Parathyroid adenoma (tissue), 2 donors: ENCODE measurements around the gene ADSL.

Experiments used
- H2AFZ ChIP-seq: fragments of 300-600 bp; sonication (generic); one replicate; pipeline ENCODE4 v1.7.0; 2017; ENCODE audit warnings: antibody characterized with exemption, mild to moderate bottlenecking
- H3K27ac ChIP-seq: fragments of 300-600 bp; sonication (generic); one replicate; pipeline ENCODE4 v1.7.0; 2017
- H3K27me3 ChIP-seq: fragments of 300-600 bp; sonication (generic); one replicate; pipeline ENCODE4 v1.7.0; 2017; ENCODE audit warnings: low read length; ENCODE audit not compliant: control insufficient read depth, insufficient read depth
- H3K36me3 ChIP-seq: fragments of 300-600 bp; sonication (generic); one replicate; pipeline ENCODE4 v1.7.0; 2017; ENCODE audit warnings: low read length; ENCODE audit not compliant: control insufficient read depth, insufficient read depth
- H3K4me1 ChIP-seq: fragments of 300-600 bp; sonication (generic); one replicate; pipeline ENCODE4 v1.7.0; 2017; ENCODE audit warnings: control low read depth
- H3K4me2 ChIP-seq: fragments of 300-600 bp; sonication (generic); one replicate; pipeline ENCODE4 v1.7.0; 2017; ENCODE audit warnings: low read length
- H3K4me3 ChIP-seq: fragments of 300-600 bp; sonication (generic); one replicate; pipeline ENCODE4 v1.7.0; 2017; ENCODE audit warnings: low read depth, low read length
- H3K79me2 ChIP-seq: fragments of 300-600 bp; sonication (generic); one replicate; pipeline ENCODE4 v1.7.0; 2017; ENCODE audit warnings: control low read depth
- H3K9ac ChIP-seq: fragments of 300-600 bp; sonication (generic); one replicate; pipeline ENCODE4 v1.7.0; 2017; ENCODE audit warnings: mild to moderate bottlenecking
- H3K9me3 ChIP-seq: fragments of 300-600 bp; sonication (generic); one replicate; pipeline ENCODE4 v1.7.0; 2017; ENCODE audit warnings: low read length; ENCODE audit not compliant: control insufficient read depth
- TF ChIP-seq, protein P1 (sequence below): fragments of 300-600 bp; sonication (generic); IDR thresholded peaks from one replicate; pipeline ENCODE4 v1.7.0; 2017; ENCODE audit warnings: antibody characterized with exemption, mild to moderate bottlenecking
- donor health status: primary hyperparathyroidism.

The ADSL gene

DNA sequence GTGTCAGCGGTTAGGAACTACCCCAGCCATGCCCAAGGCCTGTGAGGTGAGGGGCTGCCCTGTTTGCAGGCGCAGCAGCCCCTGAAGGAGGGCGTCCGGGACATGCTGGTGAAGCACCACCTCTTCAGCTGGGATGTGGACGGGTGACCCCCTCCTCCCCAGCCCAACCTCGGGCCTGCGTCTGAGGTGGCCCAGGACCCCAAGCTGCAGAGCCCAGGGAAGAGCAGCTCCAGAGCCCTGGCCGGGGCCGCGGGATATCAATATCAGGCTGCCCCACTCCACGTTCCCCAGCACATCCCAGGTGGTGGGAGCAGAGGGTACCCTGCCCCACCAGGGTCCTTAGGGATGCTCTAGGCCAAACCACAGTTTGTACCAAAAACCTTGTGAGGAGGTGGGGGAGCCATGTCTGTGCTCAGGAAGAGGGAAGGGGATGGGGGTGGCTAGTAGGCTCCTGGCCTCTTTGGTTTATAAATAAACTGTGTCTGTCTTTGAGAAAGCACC lies 63.4 kb downstream of the ADSL start:
- Histone ChIP-seq H3K9me3 (no peaks in the 10 kb centered on the region), H3K27ac (no peak overlapping the region), H2AFZ (no peak overlapping the region), H3K4me2 (no peak overlapping the region), H3K9ac (no peak overlapping the region), H3K4me1 (no peaks in the 10 kb centered on the region), H3K4me3 (no peak overlapping the region), H3K79me2 (no peaks in the 10 kb centered on the region), H3K36me3 (no peaks in the 10 kb centered on the region), H3K27me3 (no peaks in the 10 kb centered on the region)
- TF ChIP-seq, protein P1, sequence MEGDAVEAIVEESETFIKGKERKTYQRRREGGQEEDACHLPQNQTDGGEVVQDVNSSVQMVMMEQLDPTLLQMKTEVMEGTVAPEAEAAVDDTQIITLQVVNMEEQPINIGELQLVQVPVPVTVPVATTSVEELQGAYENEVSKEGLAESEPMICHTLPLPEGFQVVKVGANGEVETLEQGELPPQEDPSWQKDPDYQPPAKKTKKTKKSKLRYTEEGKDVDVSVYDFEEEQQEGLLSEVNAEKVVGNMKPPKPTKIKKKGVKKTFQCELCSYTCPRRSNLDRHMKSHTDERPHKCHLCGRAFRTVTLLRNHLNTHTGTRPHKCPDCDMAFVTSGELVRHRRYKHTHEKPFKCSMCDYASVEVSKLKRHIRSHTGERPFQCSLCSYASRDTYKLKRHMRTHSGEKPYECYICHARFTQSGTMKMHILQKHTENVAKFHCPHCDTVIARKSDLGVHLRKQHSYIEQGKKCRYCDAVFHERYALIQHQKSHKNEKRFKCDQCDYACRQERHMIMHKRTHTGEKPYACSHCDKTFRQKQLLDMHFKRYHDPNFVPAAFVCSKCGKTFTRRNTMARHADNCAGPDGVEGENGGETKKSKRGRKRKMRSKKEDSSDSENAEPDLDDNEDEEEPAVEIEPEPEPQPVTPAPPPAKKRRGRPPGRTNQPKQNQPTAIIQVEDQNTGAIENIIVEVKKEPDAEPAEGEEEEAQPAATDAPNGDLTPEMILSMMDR, result no peak

GRCh38 chr22:40410272-40410671 lies 64.0 kb downstream of the ADSL start:
- Histone ChIP-seq H3K4me2 (no peak overlapping the region), H3K79me2 (no peaks in the 10 kb centered on the region), H3K36me3 (no peaks in the 10 kb centered on the region), H2AFZ (no peak overlapping the region), H3K9me3 (no peaks in the 10 kb centered on the region), H3K27ac (no peak overlapping the region), H3K4me3 (no peak overlapping the region), H3K4me1 (no peaks in the 10 kb centered on the region), H3K27me3 (no peaks in the 10 kb centered on the region), H3K9ac (no peak overlapping the region)
- TF ChIP-seq, protein P1, result no peak

DNA sequence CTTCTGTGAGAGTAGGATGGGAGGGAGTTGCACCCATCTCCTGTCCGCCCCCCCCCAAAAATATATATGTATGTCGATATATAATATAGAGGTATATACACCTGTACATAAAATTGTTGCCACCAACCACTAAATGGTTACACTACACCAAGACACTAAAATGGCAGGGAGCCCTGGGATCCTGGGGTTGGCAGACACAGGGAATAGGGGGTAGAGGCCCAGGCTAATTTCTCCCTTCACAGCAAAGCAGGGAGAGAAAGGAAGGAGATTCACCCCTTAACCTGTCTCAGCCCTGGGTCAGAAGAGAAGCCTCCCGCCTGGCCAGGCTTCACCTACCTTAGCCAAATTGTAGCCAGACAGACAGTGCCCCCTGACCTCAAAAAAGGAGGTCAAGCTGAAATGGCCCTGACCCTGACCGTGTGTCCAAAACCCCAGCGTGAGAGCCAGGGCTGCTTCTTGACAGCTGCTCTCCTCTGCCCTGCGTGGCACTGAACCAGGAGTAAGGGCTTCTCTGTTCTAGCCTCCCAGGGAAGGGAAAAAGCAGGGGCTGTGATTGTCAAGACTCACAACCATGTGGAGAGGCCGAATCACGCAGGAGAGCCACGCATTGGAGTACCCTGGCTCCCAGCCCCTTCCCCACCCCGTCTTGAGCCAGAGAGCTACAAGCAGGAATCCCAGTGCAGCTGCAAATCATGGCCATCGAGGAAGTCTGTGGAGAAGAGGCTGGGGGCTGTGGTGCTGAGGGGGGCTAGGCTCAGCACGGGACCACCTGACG lies 64.6 kb downstream of the ADSL start:
- Histone ChIP-seq H3K9ac (no peak overlapping the region), H3K4me2 (no peak overlapping the region), H3K4me3 (no peak overlapping the region), H3K9me3 (no peaks in the 10 kb centered on the region), H3K4me1 (no peaks in the 10 kb centered on the region), H3K79me2 (no peaks in the 10 kb centered on the region), H3K27ac (no peak overlapping the region), H3K27me3 (no peaks in the 10 kb centered on the region), H3K36me3 (no peaks in the 10 kb centered on the region), H2AFZ (no peak overlapping the region)
- TF ChIP-seq, protein P1, result no peak

DNA sequence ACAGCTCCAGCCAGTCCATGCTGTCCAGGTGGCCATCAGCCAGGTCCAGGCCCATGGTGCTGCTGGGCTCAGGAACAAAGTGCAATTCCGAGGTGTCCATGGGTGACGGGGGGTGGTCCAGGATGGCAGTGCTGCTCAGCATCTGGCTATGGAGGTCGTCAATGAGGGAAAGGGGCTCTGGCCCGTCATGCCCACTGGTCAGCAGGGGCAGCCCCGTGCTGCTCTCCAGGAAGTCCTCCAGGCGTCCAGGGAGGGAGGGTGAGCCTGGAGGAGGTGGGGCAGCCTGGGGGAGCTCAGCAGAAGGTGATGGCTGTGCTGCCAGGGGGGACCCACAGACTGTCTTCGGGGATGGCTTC lies 65.2 kb downstream of the ADSL start:
- no peaks in the 10 kb centered on the region for H3K36me3 ChIP-seq
- H3K27ac ChIP-seq, result no peak overlapping the region
- H3K9ac ChIP-seq, result no peak overlapping the region

More for the DNA sequence above, 65.2 kb downstream of the ADSL start:
- H3K4me1 ChIP-seq, result no peaks in the 10 kb centered on the region
- H2AFZ ChIP-seq, result no peak overlapping the region
- H3K4me3 ChIP-seq, result no peak overlapping the region
- no peak overlapping the region for H3K4me2 ChIP-seq
- TF ChIP-seq, protein P1, result no peak
- H3K27me3 ChIP-seq, result no peaks in the 10 kb centered on the region
- no peaks in the 10 kb centered on the region for H3K9me3 ChIP-seq
- H3K79me2 ChIP-seq, result no peaks in the 10 kb centered on the region
